Measurements from ENCODE around the gene NELL2. TPM values are rescaled to one million over a fixed set of nuclear protein-coding genes. Genes with fewer than 3 reads are reported as not detected.

Gene NELL2
- total RNA-seq, 4 donors from 2014 or later = 0.51 to 4.2 (median 1.8) TPM

DNA sequence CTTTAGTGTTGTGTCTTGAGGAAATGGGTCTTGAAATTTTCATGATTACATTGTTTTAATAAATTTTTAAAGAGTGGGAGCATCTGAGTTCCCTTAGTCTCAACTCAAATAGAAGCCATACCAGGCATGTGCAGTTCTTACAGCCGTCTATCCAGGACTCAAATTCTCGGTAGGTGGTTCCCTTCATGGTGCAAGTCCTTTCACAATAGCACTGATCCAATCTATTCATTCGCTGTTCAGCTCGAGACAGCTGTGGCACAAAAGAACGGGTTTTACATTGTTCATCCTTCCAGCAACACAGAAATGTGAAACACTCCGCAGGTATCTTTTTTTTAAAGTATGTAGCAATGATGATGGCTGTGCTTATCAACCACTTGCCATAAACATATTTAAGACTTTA, 100.2 kb downstream of the NELL2 start:
- no peak for TF ChIP-seq CTCF (IDR thresholded peaks at IDR 0.05; ENCODE audit: low read depth)

DNA sequence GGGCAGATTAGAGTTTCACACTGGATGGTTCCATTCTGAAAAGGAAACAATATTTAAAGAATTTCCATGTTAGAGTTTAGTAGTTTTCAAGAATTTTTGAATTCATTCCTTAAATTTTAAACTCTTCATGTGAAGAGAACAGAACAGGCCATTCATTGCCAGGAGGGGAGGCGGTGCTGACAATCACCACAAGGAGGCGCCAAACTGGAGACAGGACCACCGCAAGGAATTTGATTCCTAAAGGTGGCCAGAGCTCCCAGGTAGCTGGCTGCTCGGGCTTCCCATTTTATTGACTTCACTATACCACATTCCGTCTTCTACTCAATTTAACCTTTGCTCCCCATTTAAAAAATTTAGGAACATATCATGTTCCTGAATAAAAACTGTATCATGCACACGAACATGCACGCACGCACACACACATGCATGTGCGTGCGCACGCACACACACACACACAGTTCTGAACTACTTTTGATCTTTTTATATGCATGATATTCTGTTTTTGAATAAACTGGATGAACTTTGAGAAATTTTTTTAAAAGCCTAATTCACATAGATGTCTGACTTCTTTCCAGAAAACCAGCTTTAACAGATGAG, 101.2 kb downstream of the NELL2 start:
- TF ChIP-seq CTCF (IDR thresholded peaks at IDR 0.05; ENCODE audit: low read depth) = no peak

- TF ChIP-seq CTCF (IDR thresholded peaks at IDR 0.05; ENCODE audit: low read depth) = no peak
Observed at GRCh38 chr12:44771485-44772021, 104.6 kb downstream of the NELL2 start.

- TF ChIP-seq CTCF (IDR thresholded peaks at IDR 0.05; ENCODE audit: low read depth) = no peak
Observed at GRCh38 chr12:44765796-44766195, 110.3 kb downstream of the NELL2 start.

GRCh38 chr12:44763021-44763420, 113.1 kb downstream of the NELL2 start:
- no peak for TF ChIP-seq CTCF (IDR thresholded peaks at IDR 0.05; ENCODE audit: low read depth)

DNA sequence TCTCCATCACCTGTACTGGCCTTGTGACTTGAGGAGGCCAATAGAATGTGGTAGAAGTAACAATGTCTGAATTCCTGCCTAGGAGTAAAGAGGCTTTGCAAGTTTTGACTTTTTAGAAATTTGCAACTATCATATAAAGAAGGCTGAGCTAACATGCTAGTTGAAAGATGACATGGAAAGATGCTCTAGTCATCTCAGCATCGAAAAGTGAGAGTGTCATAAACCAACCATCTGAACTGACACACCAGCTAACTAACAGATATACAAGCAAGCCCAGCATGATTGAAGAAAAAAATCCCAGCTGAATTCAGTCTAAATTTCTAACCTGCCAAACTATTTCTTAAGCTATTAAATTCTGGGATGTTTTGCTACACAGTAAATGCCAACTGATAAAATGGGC, 116.8 kb downstream of the NELL2 start:
- no peak for TF ChIP-seq CTCF (IDR thresholded peaks at IDR 0.05; ENCODE audit: low read depth)

GRCh38 chr12:44750468-44750867, 125.6 kb downstream of the NELL2 start:
- TF ChIP-seq CTCF (IDR thresholded peaks at IDR 0.05; ENCODE audit: low read depth) = no peak
